BJ (cell line): ENCODE data around the gene SYNGR4. TPM values are rescaled to one million over a fixed set of nuclear protein-coding genes. Genes with fewer than 3 reads are reported as not detected.

Experiments
- CTCF ChIA-PET: fragments of 350-600 bp; formaldehyde crosslinking; extraction: SDS; loops from one replicate; lab custom pipeline; 2021; ENCODE audit warnings: antibody characterized with exemption, inconsistent platforms; lab: Yijun Ruan, JAX
- POLR2A ChIA-PET: fragments of 300-600 bp; sonication (Branson Sonifier 250); formaldehyde crosslinking; extraction: SDS; loops from one replicate; lab custom pipeline; 2021; ENCODE audit warnings: antibody characterized with exemption; lab: Charles Lee
- DNase-seq: peaks from one replicate; pipeline ENCODE4 v3.0.0-alpha.2; 2011; ENCODE audit warnings: low read depth
- H3K27me3 ChIP-seq: 2 replicates; pipeline ENCODE4 v1.6.0; 2011; ENCODE audit warnings: low read length; ENCODE audit not compliant: control insufficient read depth, insufficient read depth
- H3K36me3 ChIP-seq: 2 replicates; pipeline ENCODE4 v1.5.1; 2011; ENCODE audit warnings: low read length; ENCODE audit not compliant: control insufficient read depth, insufficient read depth
- H3K4me3 ChIP-seq: 2 replicates; pipeline ENCODE4 v1.5.1; 2011; ENCODE audit warnings: low read depth, mild to moderate bottlenecking, control low read depth, low read length
- polyA plus RNA-seq: library from polyadenylated mRNA; depleted of rRNA; stranded (reverse); fragments of >200 nt; gene quantifications from 2 replicates; pipeline ENCODE4 v1.2.3, GENCODE V29; 2011
- TF ChIP-seq, protein P1 (sequence below): IDR thresholded peaks from 2 replicates; pipeline ENCODE4 v1.5.1; 2011; ENCODE audit warnings: low read depth, mild to moderate bottlenecking, control low read depth, inconsistent platforms, low read length, moderate library complexity; ENCODE audit not compliant: insufficient read depth

Gene SYNGR4
- polyA plus RNA-seq, 1 experiment, result not detected

DNA sequence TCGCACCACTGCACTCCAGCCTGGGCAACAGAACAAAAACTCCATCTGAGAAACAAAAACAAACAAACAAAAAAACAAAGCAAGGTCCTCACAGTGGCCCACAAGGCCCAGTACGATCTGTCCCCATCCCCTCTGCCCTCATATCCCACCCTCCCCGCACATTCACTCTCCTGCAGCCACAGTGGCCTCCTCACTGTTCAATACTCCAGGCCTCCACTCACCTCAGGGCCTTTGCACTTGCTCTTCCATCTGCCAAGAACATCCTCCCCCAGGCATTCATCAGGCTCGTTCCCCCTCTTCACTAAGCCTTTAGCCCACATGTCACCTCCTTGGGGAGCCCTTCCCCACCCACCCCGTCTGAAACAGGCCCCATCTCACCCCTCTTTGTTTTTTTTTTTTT is 5.0 kb upstream of the SYNGR4 start:
- ChIA-PET CTCF (interaction anchor here (1.4 kb wide), 1 partner anchor 25 kb away, joined by 3 read pairs; no protein-coding TSS in a partner anchor), POLR2A (no interaction called here)

DNA sequence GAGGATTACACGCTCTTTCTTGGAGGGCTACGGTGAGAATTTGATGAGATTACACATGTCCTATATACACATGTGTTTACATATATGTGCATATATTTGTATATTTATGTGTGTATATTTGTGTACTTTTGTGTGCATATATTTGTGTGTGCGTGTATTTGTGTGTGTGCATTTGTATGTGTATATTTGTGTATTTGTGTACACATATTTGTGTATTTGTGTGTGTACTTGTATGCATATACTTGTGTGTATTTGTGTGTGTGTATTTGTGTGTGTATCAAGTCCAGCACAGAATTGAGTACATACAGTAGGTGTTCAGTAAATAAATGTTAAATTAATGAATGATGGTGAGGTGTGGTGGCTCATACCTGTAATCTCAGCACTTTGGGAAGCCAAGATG is 2.3 kb upstream of the SYNGR4 start:
- TF ChIP-seq, protein P1, sequence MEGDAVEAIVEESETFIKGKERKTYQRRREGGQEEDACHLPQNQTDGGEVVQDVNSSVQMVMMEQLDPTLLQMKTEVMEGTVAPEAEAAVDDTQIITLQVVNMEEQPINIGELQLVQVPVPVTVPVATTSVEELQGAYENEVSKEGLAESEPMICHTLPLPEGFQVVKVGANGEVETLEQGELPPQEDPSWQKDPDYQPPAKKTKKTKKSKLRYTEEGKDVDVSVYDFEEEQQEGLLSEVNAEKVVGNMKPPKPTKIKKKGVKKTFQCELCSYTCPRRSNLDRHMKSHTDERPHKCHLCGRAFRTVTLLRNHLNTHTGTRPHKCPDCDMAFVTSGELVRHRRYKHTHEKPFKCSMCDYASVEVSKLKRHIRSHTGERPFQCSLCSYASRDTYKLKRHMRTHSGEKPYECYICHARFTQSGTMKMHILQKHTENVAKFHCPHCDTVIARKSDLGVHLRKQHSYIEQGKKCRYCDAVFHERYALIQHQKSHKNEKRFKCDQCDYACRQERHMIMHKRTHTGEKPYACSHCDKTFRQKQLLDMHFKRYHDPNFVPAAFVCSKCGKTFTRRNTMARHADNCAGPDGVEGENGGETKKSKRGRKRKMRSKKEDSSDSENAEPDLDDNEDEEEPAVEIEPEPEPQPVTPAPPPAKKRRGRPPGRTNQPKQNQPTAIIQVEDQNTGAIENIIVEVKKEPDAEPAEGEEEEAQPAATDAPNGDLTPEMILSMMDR, result no peak
- no peak for DNase-seq
- Histone ChIP-seq H3K36me3 (no peaks in the 10 kb centered on the region), H3K27me3 (no peaks in the 10 kb centered on the region), H3K4me3 (no peak overlapping the region)
- ChIA-PET CTCF (no interaction called here), POLR2A (no interaction called here)

More for the DNA sequence above, 5.0 kb upstream of the SYNGR4 start:
- H3K36me3 ChIP-seq, result no peaks in the 10 kb centered on the region
- H3K4me3 ChIP-seq, result no peak overlapping the region
- TF ChIP-seq, protein P1, result no peak
- no peaks in the 10 kb centered on the region for H3K27me3 ChIP-seq
- no peak for DNase-seq

GRCh38 chr19:48362716-48363499 is 1.3 kb upstream of the SYNGR4 start:
- TF ChIP-seq, protein P1, result no peak
- Histone ChIP-seq H3K36me3 (no peaks in the 10 kb centered on the region), H3K27me3 (no peaks in the 10 kb centered on the region), H3K4me3 (peak overlapping the region; percentile 52)
- ChIA-PET POLR2A (interaction anchor here (0.5 to 1.4 kb wide), 3 partner anchors 41 to 508 kb away, joined by 3 to 6 read pairs (median 3); a partner anchor contains a TSS), CTCF (interaction anchor here (0.6 to 1.4 kb wide), 5 partner anchors 12 to 41 kb away, joined by 3 to 6 read pairs (median 4); partner anchors contain the start of gene KDELR1)
- DNase-seq, result peak; percentile 57

GRCh38 chr19:48363500-48363809 is 712 bp upstream of the SYNGR4 start:
- ChIA-PET POLR2A (interaction anchor here (1.4 kb wide), 1 partner anchor 42 kb away, joined by 6 read pairs; a partner anchor contains a TSS), CTCF (interaction anchor here (0.8 to 1.7 kb wide), 7 partner anchors 12 to 44 kb away, joined by 3 to 10 read pairs (median 5); partner anchors contain the start of genes GRIN2D and KDELR1)
- no peak for DNase-seq
- H3K36me3 ChIP-seq, result no peaks in the 10 kb centered on the region
- no peaks in the 10 kb centered on the region for H3K27me3 ChIP-seq
- peak overlapping the region; percentile 52 for H3K4me3 ChIP-seq
- TF ChIP-seq, protein P1, result no peak

DNA sequence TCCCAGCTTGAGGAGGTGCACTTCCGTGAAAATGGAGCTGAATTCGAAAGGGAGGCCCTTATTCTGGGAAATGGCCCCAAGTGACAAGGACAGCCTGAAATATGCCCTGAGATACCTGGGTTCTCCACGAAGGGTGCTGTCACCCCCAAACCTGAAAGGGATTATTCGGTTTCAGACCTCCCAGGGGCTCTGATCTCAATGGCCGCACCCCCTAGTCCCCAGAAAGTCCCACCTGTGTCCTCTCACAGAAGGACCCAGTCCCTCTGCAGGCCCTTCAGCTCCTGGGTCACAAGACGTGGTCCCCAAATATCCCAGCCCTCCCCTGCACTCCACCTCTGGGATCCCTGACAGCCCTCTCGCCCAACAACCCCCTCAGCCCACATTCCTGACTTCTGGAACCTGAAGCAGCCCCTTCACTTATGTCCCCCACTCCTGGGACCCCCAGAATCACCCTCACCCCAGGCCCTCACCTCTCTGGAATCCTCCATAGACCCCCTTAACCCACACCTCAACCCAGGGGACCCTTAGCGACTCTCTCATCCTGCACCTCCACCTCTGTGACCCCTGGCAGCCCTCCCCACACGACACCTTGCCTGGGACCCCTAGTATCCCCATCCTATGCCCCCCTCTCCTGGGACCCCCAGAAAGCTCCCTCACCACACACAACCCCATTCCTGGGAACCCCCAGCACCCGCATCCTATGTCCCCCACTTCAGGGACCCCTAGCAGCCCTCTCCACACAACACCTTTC is 606 bp downstream of the SYNGR4 start:
- Histone ChIP-seq H3K4me3 (peak overlapping the region; percentile 20; the same call in 1 of the 2 replicates), H3K27me3 (0 out of 2 replicates have a peak, but pooled peaks cover 1% of the 10 kb centered on the region), H3K36me3 (no peaks in the 10 kb centered on the region)
- ChIA-PET POLR2A (no interaction called here), CTCF (interaction anchor here (0.6 to 1.7 kb wide), 4 partner anchors 14 to 29 kb away, joined by 3 to 10 read pairs (median 6); partner anchors contain the start of genes GRIN2D and KDELR1)
- TF ChIP-seq, protein P1, result no peak
- no peak for DNase-seq
